Measurements from ENCODE around the gene LRRC8A.
"Not testable (repeated sequence)": the region's sequence is repeated elsewhere in the genome, so short reads cannot be mapped to it uniquely, and the experiment has no call there.

DNA sequence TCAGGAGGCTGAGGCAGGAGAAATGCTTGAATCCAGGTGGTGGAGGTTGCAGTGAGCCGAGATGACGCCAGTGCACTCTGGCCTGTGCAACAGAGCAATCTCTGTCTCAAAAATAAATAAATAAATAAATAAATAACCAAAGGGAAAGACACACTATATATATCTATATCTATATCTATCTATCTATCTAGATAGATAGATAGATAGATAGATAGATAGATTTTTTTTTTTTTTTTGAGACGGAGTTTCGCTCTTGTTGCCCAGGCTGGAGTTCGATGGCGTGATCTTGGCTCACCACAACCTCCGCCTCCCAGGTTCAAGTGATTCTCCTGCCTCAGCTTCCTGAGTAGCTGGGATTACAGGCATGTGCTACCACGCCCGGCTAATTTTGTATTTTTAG is 79.5 kb downstream of the LRRC8A start:
- TF ChIP-seq, protein P1, sequence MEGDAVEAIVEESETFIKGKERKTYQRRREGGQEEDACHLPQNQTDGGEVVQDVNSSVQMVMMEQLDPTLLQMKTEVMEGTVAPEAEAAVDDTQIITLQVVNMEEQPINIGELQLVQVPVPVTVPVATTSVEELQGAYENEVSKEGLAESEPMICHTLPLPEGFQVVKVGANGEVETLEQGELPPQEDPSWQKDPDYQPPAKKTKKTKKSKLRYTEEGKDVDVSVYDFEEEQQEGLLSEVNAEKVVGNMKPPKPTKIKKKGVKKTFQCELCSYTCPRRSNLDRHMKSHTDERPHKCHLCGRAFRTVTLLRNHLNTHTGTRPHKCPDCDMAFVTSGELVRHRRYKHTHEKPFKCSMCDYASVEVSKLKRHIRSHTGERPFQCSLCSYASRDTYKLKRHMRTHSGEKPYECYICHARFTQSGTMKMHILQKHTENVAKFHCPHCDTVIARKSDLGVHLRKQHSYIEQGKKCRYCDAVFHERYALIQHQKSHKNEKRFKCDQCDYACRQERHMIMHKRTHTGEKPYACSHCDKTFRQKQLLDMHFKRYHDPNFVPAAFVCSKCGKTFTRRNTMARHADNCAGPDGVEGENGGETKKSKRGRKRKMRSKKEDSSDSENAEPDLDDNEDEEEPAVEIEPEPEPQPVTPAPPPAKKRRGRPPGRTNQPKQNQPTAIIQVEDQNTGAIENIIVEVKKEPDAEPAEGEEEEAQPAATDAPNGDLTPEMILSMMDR (IDR thresholded peaks at IDR 0.05): not testable (repeated sequence)
- TF ChIP-seq POLR2AphosphoS5 (IDR thresholded peaks at IDR 0.05; ENCODE audit: low read depth, low read length); REST (IDR thresholded peaks at IDR 0.05; ENCODE audit: insufficient read depth in 1 of 2, low read depth in 2 of 2, low read length in 1 of 2): not testable (repeated sequence)
